Kidney (tissue), 14 donors: ENCODE data around the gene ADORA2A. TPM values are rescaled to one million over a fixed set of nuclear protein-coding genes. Genes with fewer than 3 reads are reported as not detected.

Experiments used
- DNase-seq, 5 donors: peaks; one replicate each; pipeline ENCODE4 v3.0.0-alpha.2; 2013 to 2020
- FAIRE-seq: peaks from 2 replicates; lab custom pipeline; 2012; peaks lifted over from hg19 to GRCh38; lab: Jason Lieb, UNC
- H3K27ac ChIP-seq, 2 donors: one replicate each; pipeline ENCODE4 v1.7.0; 2013; ENCODE audit warnings: low read depth in 2 of 2, low read length in 2 of 2, inconsistent platforms in 1 of 2
- H3K27me3 ChIP-seq: one replicate; pipeline ENCODE4 v1.7.1; 2013; ENCODE audit warnings: low read length, inconsistent platforms; ENCODE audit not compliant: control insufficient read depth, insufficient read depth
- H3K36me3 ChIP-seq, 3 donors: one replicate each; pipeline versions ENCODE4 v1.7.0 to v1.7.1; 2013; ENCODE audit warnings: low read length in 3 of 3, control low read depth in 1 of 3, inconsistent platforms in 1 of 3; ENCODE audit not compliant: insufficient read depth in 3 of 3, control insufficient read depth in 2 of 3
- H3K4me1 ChIP-seq, 3 donors: one replicate each; pipeline versions ENCODE4 v1.7.0 to v1.7.1; 2013; ENCODE audit warnings: low read length in 3 of 3, inconsistent platforms in 1 of 3, low read depth in 1 of 3; ENCODE audit not compliant: control insufficient read depth in 2 of 3, insufficient read depth in 2 of 3
- H3K4me3 ChIP-seq, 3 donors: one replicate each; pipeline versions ENCODE4 v1.7.0 to v1.8.1; 2013; ENCODE audit warnings: low read length in 3 of 3, control low read depth in 1 of 3, inconsistent platforms in 1 of 3
- H3K9ac ChIP-seq, 3 donors: one replicate each; pipeline versions ENCODE4 v1.7.0 to v1.7.1; 2013; ENCODE audit warnings: low read length in 3 of 3, control low read depth in 1 of 3, inconsistent platforms in 1 of 3
- H3K9me3 ChIP-seq, 3 donors: one replicate each; pipeline versions ENCODE4 v1.7.0 to v1.7.1; 2013; ENCODE audit warnings: low read length in 3 of 3, control low read depth in 1 of 3, inconsistent platforms in 1 of 3; ENCODE audit not compliant: control insufficient read depth in 2 of 3, insufficient read depth in 1 of 3
- intact Hi-C: fragments of 100-400 bp; cut with DNase I; formaldehyde crosslinking; loops from one replicate; pipeline ENCODE4 v1.11.1; 2022
- polyA plus RNA-seq: library from polyadenylated mRNA; stranded (reverse); fragments of 350-450 nt; fragmentation: Illumina TruSeq; extraction: RNeasy Lipid Tissue Mini Kit (QIAGEN cat#74804); gene quantifications from one replicate; pipeline ENCODE4 v1.2.3, GENCODE V29; 2014; ENCODE audit warnings: low read depth, low replicate concordance; ENCODE audit not compliant: insufficient read depth
- total RNA-seq: library from RNA; stranded (reverse); fragmentation: NEBNext Ultra II Directional; extraction: Animal tissue kit (Norgen Biotek cat#: 25700); gene quantifications from one replicate; pipeline ENCODE4 v1.2.1, GENCODE V29; 2021
- TF ChIP-seq, protein P1 (sequence below): IDR thresholded peaks from 3 replicates; pipeline ENCODE4 v1.5.1; 2012; ENCODE audit warnings: mild to moderate bottlenecking, moderate library complexity, borderline replicate concordance; ENCODE audit not compliant: insufficient read depth; ENCODE audit errors: extremely low read depth
- donor health status: control.
- donor health status: control.
- donor health status: control.
- donor health status: control.
- donor health status: control.
- donor health status: DM: yes; HTN: yes; CAD: no.
- donor health status: Normal renal cell carcinoma (clear cell type).

The ADORA2A gene
- total and polyA plus RNA-seq, 2 donors from 2014 or later: 6.1 to 6.9 TPM

DNA sequence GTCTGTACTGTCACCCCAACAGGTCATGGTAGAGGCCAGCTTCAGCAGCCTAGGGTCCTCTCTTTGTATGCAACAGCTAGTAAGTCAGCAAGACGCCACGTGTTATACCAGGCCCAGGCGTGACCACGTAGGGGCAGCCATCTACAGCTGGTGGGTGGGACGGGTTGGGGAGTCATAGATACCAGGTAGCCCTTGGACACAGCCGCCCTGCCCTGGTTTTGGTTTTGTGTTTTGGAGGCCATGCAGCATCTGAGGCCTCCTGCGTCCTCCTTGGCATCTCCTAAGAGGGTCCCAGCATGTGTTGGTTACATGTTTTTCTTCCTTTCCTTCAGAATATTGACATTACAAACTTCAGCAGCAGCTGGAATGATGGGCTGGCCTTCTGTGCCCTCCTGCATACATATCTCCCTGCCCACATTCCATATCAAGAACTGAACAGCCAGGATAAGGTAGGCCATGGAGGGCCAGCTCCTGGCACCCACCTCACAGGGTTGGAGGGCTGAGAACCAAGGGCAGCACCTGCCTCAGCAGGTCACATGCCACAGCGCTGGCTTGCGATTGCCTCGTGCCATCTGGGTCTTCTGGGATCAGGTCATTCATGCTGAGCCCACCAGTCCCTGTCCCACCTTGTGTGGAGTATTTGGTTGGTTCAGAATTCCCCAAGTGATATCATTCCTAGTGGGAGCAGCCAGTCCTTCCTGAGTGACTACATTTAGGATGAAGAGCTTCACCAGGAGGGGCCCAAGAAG is 16.0 kb upstream of the ADORA2A start:
- H3K9ac ChIP-seq: no peak overlapping the region
- DNase-seq (peak in 1 of 5 donors; percentile 54), FAIRE-seq (no peak)
- H3K4me3 ChIP-seq: no peak overlapping the region
- no peaks in the 10 kb centered on the region for H3K27me3 ChIP-seq
- peaks cover 2 to 19% (median 9%) of the 10 kb centered on the region in 3 donors for H3K4me1 ChIP-seq
- intact Hi-C loops: no loop called here
- TF ChIP-seq, protein P1, sequence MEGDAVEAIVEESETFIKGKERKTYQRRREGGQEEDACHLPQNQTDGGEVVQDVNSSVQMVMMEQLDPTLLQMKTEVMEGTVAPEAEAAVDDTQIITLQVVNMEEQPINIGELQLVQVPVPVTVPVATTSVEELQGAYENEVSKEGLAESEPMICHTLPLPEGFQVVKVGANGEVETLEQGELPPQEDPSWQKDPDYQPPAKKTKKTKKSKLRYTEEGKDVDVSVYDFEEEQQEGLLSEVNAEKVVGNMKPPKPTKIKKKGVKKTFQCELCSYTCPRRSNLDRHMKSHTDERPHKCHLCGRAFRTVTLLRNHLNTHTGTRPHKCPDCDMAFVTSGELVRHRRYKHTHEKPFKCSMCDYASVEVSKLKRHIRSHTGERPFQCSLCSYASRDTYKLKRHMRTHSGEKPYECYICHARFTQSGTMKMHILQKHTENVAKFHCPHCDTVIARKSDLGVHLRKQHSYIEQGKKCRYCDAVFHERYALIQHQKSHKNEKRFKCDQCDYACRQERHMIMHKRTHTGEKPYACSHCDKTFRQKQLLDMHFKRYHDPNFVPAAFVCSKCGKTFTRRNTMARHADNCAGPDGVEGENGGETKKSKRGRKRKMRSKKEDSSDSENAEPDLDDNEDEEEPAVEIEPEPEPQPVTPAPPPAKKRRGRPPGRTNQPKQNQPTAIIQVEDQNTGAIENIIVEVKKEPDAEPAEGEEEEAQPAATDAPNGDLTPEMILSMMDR: no peak
- no peak overlapping the region for H3K27ac ChIP-seq
- no peaks in the 10 kb centered on the region for H3K9me3 ChIP-seq
- peaks cover 0 to 11% (median 4%) of the 10 kb centered on the region in 3 donors for H3K36me3 ChIP-seq

GRCh38 chr22:24412274-24412673 is 15.1 kb upstream of the ADORA2A start:
- Histone ChIP-seq H3K9me3 (no peaks in the 10 kb centered on the region), H3K4me1 (peaks cover 2 to 13% (median 9%) of the 10 kb centered on the region in 3 donors), H3K4me3 (no peak overlapping the region), H3K9ac (no peak overlapping the region), H3K27ac (no peak overlapping the region), H3K36me3 (peaks cover 0 to 11% (median 4%) of the 10 kb centered on the region in 3 donors), H3K27me3 (no peaks in the 10 kb centered on the region)
- intact Hi-C loops: no loop called here
- no peak for FAIRE-seq
- peak in 1 of 5 donors; percentile 29 for DNase-seq
- TF ChIP-seq, protein P1: no peak

- peaks cover 0 to 5% (median 4%) of the 10 kb centered on the region in 3 donors for H3K4me1 ChIP-seq
- no peak overlapping the region for H3K27ac ChIP-seq
- FAIRE-seq: no peak
- no peak overlapping the region for H3K9ac ChIP-seq
- H3K27me3 ChIP-seq: no peaks in the 10 kb centered on the region
- H3K4me3 ChIP-seq: no peak overlapping the region
- DNase-seq: peak in 1 of 5 donors; percentile 45
- peaks cover 0 to 11% (median 4%) of the 10 kb centered on the region in 3 donors for H3K36me3 ChIP-seq
- TF ChIP-seq, protein P1: no peak
- intact Hi-C loops: no loop called here
- H3K9me3 ChIP-seq: no peaks in the 10 kb centered on the region
Measured at GRCh38 chr22:24413271-24413670, 14.1 kb upstream of the ADORA2A start.
